GM23248 (cell line): ENCODE data around the gene LRMDA. TPM values are rescaled to one million over a fixed set of nuclear protein-coding genes. Genes with fewer than 3 reads are reported as not detected.

Source experiments
- DNase-seq: peaks from one replicate; pipeline ENCODE4 v3.0.0-alpha.2; 2015
- H2AFZ ChIP-seq: fragments of 200-600 bp; sonication (generic); 2 replicates; pipeline ENCODE4 v1.6.1; 2016; ENCODE audit warnings: antibody characterized with exemption
- H3F3A ChIP-seq: fragments of 200-600 bp; sonication (generic); 2 replicates; pipeline ENCODE4 v1.6.1; 2016; ENCODE audit warnings: mild to moderate bottlenecking, antibody characterized with exemption, mixed run types; ENCODE audit not compliant: insufficient read depth
- H3K27ac ChIP-seq: fragments of 200-600 bp; sonication (generic); 2 replicates; pipeline ENCODE4 v1.5.1; 2016; ENCODE audit warnings: mild to moderate bottlenecking
- H3K27me3 ChIP-seq: fragments of 200-600 bp; sonication (generic); replicated peaks from 2 replicates; pipeline ENCODE4 v1.6.1; 2016; ENCODE audit warnings: mild to moderate bottlenecking; ENCODE audit not compliant: insufficient read depth
- H3K36me3 ChIP-seq: fragments of 200-600 bp; sonication (generic); 2 replicates; pipeline ENCODE4 v1.6.1; 2016; ENCODE audit warnings: low read depth, mild to moderate bottlenecking
- H3K4me1 ChIP-seq: fragments of 200-600 bp; sonication (generic); 2 replicates; pipeline ENCODE4 v1.6.1; 2016; ENCODE audit warnings: mild to moderate bottlenecking; ENCODE audit not compliant: insufficient read depth
- H3K4me2 ChIP-seq: fragments of 200-600 bp; sonication (generic); one replicate; pipeline ENCODE4 v1.6.1; 2016; ENCODE audit warnings: mild to moderate bottlenecking; ENCODE audit not compliant: unreplicated experiment
- H3K4me3 ChIP-seq: fragments of 200-600 bp; sonication (generic); 2 replicates; pipeline ENCODE4 v1.5.1; 2016; ENCODE audit warnings: mild to moderate bottlenecking
- H3K79me2 ChIP-seq: fragments of 200-600 bp; sonication (generic); 2 replicates; pipeline ENCODE4 v1.6.1; 2016; ENCODE audit warnings: mild to moderate bottlenecking; ENCODE audit not compliant: insufficient read depth
- H3K9ac ChIP-seq: fragments of 200-600 bp; sonication (generic); 2 replicates; pipeline ENCODE4 v1.6.1; 2016; ENCODE audit warnings: mild to moderate bottlenecking
- H3K9me2 ChIP-seq: fragments of 200-600 bp; sonication (generic); 2 replicates; pipeline ENCODE4 v1.6.1; 2016; ENCODE audit warnings: mixed run types, mild to moderate bottlenecking, moderate library complexity; ENCODE audit not compliant: insufficient read depth
- H3K9me3 ChIP-seq: fragments of 200-600 bp; sonication (generic); one replicate; pipeline ENCODE4 v1.6.1; 2017; ENCODE audit warnings: low read depth
- H4K20me1 ChIP-seq: fragments of 200-600 bp; sonication (generic); 2 replicates; pipeline ENCODE4 v1.6.0; 2016; ENCODE audit not compliant: insufficient read depth
- EZH2 ChIP-seq: fragments of 200-600 bp; sonication (generic); IDR thresholded peaks from 2 replicates; pipeline ENCODE4 v1.6.1; 2018; ENCODE audit warnings: antibody characterized with exemption, mild to moderate bottlenecking; ENCODE audit not compliant: insufficient read depth, poor library complexity, severe bottlenecking
- EZH2phosphoT487 ChIP-seq: fragments of 200-600 bp; sonication (generic); IDR thresholded peaks from 2 replicates; pipeline ENCODE4 v1.6.1; 2018; ENCODE audit warnings: antibody characterized with exemption, moderate library complexity, mild to moderate bottlenecking, low read depth; ENCODE audit not compliant: insufficient read depth
- WGBS, 2 experiments: methylation state at CpG; one replicate each; pipeline ENCODE4 v1.1.6; 2015 to 2017; ENCODE audit warnings: low lambda C conversion rate in 2 of 2, low coverage in 1 of 2; ENCODE audit errors: missing lambda C conversion rate in 2 of 2; 5-methylcytosine and 5-hydroxymethylcytosine counted together
- in situ Hi-C: fragments of 300-500 bp; cut with MboI; formaldehyde crosslinking; loops from 2 replicates; pipeline ENCODE4 v1.15.0; 2020
- polyA plus RNA-seq: library from polyadenylated mRNA; unstranded; fragments of >200 nt; fragmentation: Nextera tagmentation; extraction: Ambion mirVana; gene quantifications from 2 replicates; pipeline ENCODE4 v1.2.1, GENCODE V29; 2016
- total RNA-seq: library from RNA; depleted of rRNA; stranded (reverse); fragments of >200 nt; shearing (Covaris generic); gene quantifications from 2 replicates; pipeline ENCODE4 v1.2.3, GENCODE V29; 2014

LRMDA gene
- total and polyA plus RNA-seq, 2 experiments from 2014 or later: 2.6 TPM; not detected in 1

GRCh38 chr10:75392271-75392670 is 39.2 kb upstream of the LRMDA start:
- Histone ChIP-seq H3F3A (no peaks in the 10 kb centered on the region), H4K20me1 (no peaks in the 10 kb centered on the region), H3K4me3 (no peak overlapping the region), H3K27ac (no peak overlapping the region), H3K9ac (no peak overlapping the region), H3K9me2 (no peaks in the 10 kb centered on the region), H3K9me3 (no peaks in the 10 kb centered on the region), H2AFZ (no peak overlapping the region), H3K79me2 (peaks cover 22% of the 10 kb centered on the region), H3K4me2 (no peak overlapping the region), H3K4me1 (0 out of 2 replicates have a peak, but pooled peaks cover 3% of the 10 kb centered on the region), H3K36me3 (no peaks in the 10 kb centered on the region), H3K27me3 (no peaks in the 10 kb centered on the region)
- WGBS, 2 experiments: 100% methylated on average over 2 of the region's 2 CpGs
- no peak for DNase-seq
- in situ Hi-C loops: loop anchor here (10.0 to 25.0 kb wide), 4 partner anchors 913 to 1720 kb away; no protein-coding TSS in a partner anchor
- no peak for TF ChIP-seq EZH2phosphoT487
- TF ChIP-seq EZH2: no peak

GRCh38 chr10:75392744-75393143 is 38.7 kb upstream of the LRMDA start:
- no peak for TF ChIP-seq EZH2
- TF ChIP-seq EZH2phosphoT487: no peak
- no peak overlapping the region for H2AFZ ChIP-seq
- H3K4me3 ChIP-seq: no peak overlapping the region
- in situ Hi-C loops: loop anchor here (10.0 to 25.0 kb wide), 4 partner anchors 912 to 1720 kb away; no protein-coding TSS in a partner anchor
- peaks cover 27% of the 10 kb centered on the region for H3K79me2 ChIP-seq
- H3K27ac ChIP-seq: no peak overlapping the region
- H4K20me1 ChIP-seq: no peaks in the 10 kb centered on the region
- DNase-seq: no peak
- H3K9me3 ChIP-seq: no peaks in the 10 kb centered on the region
- 0 out of 2 replicates have a peak, but pooled peaks cover under 1% of the 10 kb centered on the region for H3F3A ChIP-seq
- H3K9me2 ChIP-seq: no peaks in the 10 kb centered on the region
- 0 out of 2 replicates have a peak, but pooled peaks cover 3% of the 10 kb centered on the region for H3K4me1 ChIP-seq
- no peak overlapping the region for H3K4me2 ChIP-seq
- H3K27me3 ChIP-seq: no peaks in the 10 kb centered on the region
- H3K36me3 ChIP-seq: no peaks in the 10 kb centered on the region
- no peak overlapping the region for H3K9ac ChIP-seq

GRCh38 chr10:75394221-75394620 is 37.2 kb upstream of the LRMDA start:
- peaks cover 6% of the 10 kb centered on the region; the same call in 1 of the 2 replicates for H3F3A ChIP-seq
- H3K9ac ChIP-seq: no peak overlapping the region
- no peaks in the 10 kb centered on the region for H3K27me3 ChIP-seq
- in situ Hi-C loops: loop anchor here (10.0 to 25.0 kb wide), 4 partner anchors 911 to 1718 kb away; no protein-coding TSS in a partner anchor
- no peaks in the 10 kb centered on the region for H3K36me3 ChIP-seq
- H3K4me2 ChIP-seq: no peak overlapping the region
- H2AFZ ChIP-seq: no peak overlapping the region
- TF ChIP-seq EZH2phosphoT487: no peak
- TF ChIP-seq EZH2: no peak
- WGBS, 2 experiments: 94 to 96% methylated on average over 7 of the region's 7 CpGs
- H3K9me3 ChIP-seq: no peaks in the 10 kb centered on the region
- no peaks in the 10 kb centered on the region for H3K9me2 ChIP-seq
- peaks cover 42% of the 10 kb centered on the region for H3K79me2 ChIP-seq
- no peak overlapping the region for H3K4me3 ChIP-seq
- H4K20me1 ChIP-seq: no peaks in the 10 kb centered on the region
- 0 out of 2 replicates have a peak, but pooled peaks cover 3% of the 10 kb centered on the region for H3K4me1 ChIP-seq
- DNase-seq: no peak
- no peak overlapping the region for H3K27ac ChIP-seq

GRCh38 chr10:75395066-75395931 is 36.1 kb upstream of the LRMDA start:
- peak overlapping the region; percentile 92 for H3K27ac ChIP-seq
- H3K9ac ChIP-seq: peak overlapping the region; percentile 95
- DNase-seq: peak; percentile 70
- in situ Hi-C loops: loop anchor here (10.0 to 25.0 kb wide), 4 partner anchors 910 to 1717 kb away; no protein-coding TSS in a partner anchor
- H3K4me2 ChIP-seq: peak overlapping the region; percentile 51
- WGBS, 2 experiments: 18 to 19% methylated on average over 54 to 63 of the region's 64 CpGs
- no peaks in the 10 kb centered on the region for H3K9me3 ChIP-seq
- no peaks in the 10 kb centered on the region for H4K20me1 ChIP-seq
- TF ChIP-seq EZH2 (no peak), EZH2phosphoT487 (no peak)
- peaks cover 51% of the 10 kb centered on the region for H3K79me2 ChIP-seq
- H3F3A ChIP-seq: peaks cover 6% of the 10 kb centered on the region; the same call in 1 of the 2 replicates
- peak overlapping the region; percentile 93 for H3K4me3 ChIP-seq
- H3K4me1 ChIP-seq: 0 out of 2 replicates have a peak, but pooled peaks cover 3% of the 10 kb centered on the region
- H3K9me2 ChIP-seq: no peaks in the 10 kb centered on the region
- no peaks in the 10 kb centered on the region for H3K27me3 ChIP-seq
- peak overlapping the region; percentile 70 for H2AFZ ChIP-seq
- H3K36me3 ChIP-seq: no peaks in the 10 kb centered on the region
